CD4-positive, CD25-positive, alpha-beta regulatory T cell (primary cell): ENCODE data around the gene OSBPL8. TPM values are rescaled to one million over a fixed set of nuclear protein-coding genes. Genes with fewer than 3 reads are reported as not detected.
A peak's percentile ranks its signal among the peaks of the same experiment; 100 is the strongest.
"Not testable (repeated sequence)": the region's sequence is repeated elsewhere in the genome, so short reads cannot be mapped to it uniquely, and the experiment has no call there.

Experiments
- ATAC-seq, 2 donors: fragments of 150-1000 bp; cut with Tn5 transposase; one replicate each; pipeline ENCODE4 v1.10.0; 2021; ENCODE audit warnings: low read depth in 2 of 2, moderate number of reproducible peaks in 2 of 2, moderate library complexity in 1 of 2
- DNase-seq, 3 donors: peaks; one replicate each; pipeline versions ENCODE4 v3.0.0 to v3.0.0-alpha.2; 2012 to 2022; ENCODE audit warnings: mixed read lengths in 1 of 3
- H3K27ac ChIP-seq: one replicate; pipeline ENCODE4 v1.7.0; 2013; ENCODE audit warnings: mild to moderate bottlenecking, low read length; ENCODE audit not compliant: insufficient read depth, poor library complexity, severe bottlenecking
- H3K27me3 ChIP-seq: one replicate; pipeline ENCODE4 v1.7.0; 2013; ENCODE audit warnings: low read length; ENCODE audit not compliant: control insufficient read depth, insufficient read depth
- H3K36me3 ChIP-seq: one replicate; pipeline ENCODE4 v1.7.0; 2013; ENCODE audit warnings: mild to moderate bottlenecking, low read length, moderate library complexity; ENCODE audit not compliant: control insufficient read depth, insufficient read depth
- H3K4me1 ChIP-seq: 2 replicates; pipeline ENCODE4 v1.7.0; 2013; ENCODE audit warnings: mild to moderate bottlenecking, low read length; ENCODE audit not compliant: insufficient read depth, control insufficient read depth, poor library complexity, severe bottlenecking
- H3K4me3 ChIP-seq: one replicate; pipeline ENCODE4 v1.7.0; 2013; ENCODE audit warnings: low read depth, mild to moderate bottlenecking, low read length, moderate library complexity
- H3K9me3 ChIP-seq, 2 experiments: 1 replicate in 1 of 2; 2 replicates in 1 of 2; pipeline ENCODE4 v1.7.0; 2013; ENCODE audit warnings: low read length in 2 of 2, mild to moderate bottlenecking in 1 of 2, moderate library complexity in 1 of 2; ENCODE audit not compliant: control insufficient read depth in 2 of 2
- H3K27ac Mint-ChIP-seq, 3 donors: one replicate each; pipeline ENCODE4 v1.8.0; 2020 to 2022; ENCODE audit warnings: mild to moderate bottlenecking in 3 of 3, mixed read lengths in 3 of 3, moderate library complexity in 2 of 3
- H3K27me3 Mint-ChIP-seq: one replicate; pipeline ENCODE4 v1.8.0; 2022; ENCODE audit warnings: mild to moderate bottlenecking, mixed read lengths
- H3K36me3 Mint-ChIP-seq: one replicate; pipeline ENCODE4 v1.8.0; 2020; ENCODE audit warnings: mixed read lengths
- H3K4me1 Mint-ChIP-seq, 4 donors: one replicate each; pipeline ENCODE4 v1.8.0; 2020 to 2022; ENCODE audit warnings: mixed read lengths in 4 of 4, mild to moderate bottlenecking in 1 of 4
- H3K4me3 Mint-ChIP-seq, 4 donors: one replicate each; pipeline ENCODE4 v1.8.0; 2020 to 2022; ENCODE audit warnings: mild to moderate bottlenecking in 4 of 4, mixed read lengths in 4 of 4, moderate library complexity in 3 of 4
- H3K9me3 Mint-ChIP-seq, 7 donors: one replicate each; pipeline ENCODE4 v1.8.0; 2020 to 2022; ENCODE audit warnings: mixed read lengths in 7 of 7, mild to moderate bottlenecking in 3 of 7, moderate library complexity in 2 of 7
- polyA plus RNA-seq, 4 donors: library from polyadenylated mRNA; unstranded; fragments of 300-500 nt; fragmentation: Illumina TruSeq; gene quantifications; one replicate each; pipeline ENCODE4 v1.2.3, GENCODE V29; 2021
- total RNA-seq: library from RNA; stranded (reverse); gene quantifications from one replicate; pipeline ENCODE4 v1.2.3, GENCODE V29; 2022

Gene OSBPL8
- total and polyA plus RNA-seq, 5 donors from 2014 or later = 129 to 195 (median 172) TPM

GRCh38 chr12:76520348-76520747, 39.2 kb downstream of the OSBPL8 start:
- Mint-ChIP-seq H3K36me3 (peaks cover 45% of the 10 kb centered on the region), H3K9me3 (peaks cover 0 to 6% (median 4%) of the 10 kb centered on the region in 7 donors), H3K4me3 (peak overlapping the region in 1 of 4 donors; percentile 8), H3K27ac (no peak overlapping the region), H3K27me3 (no peaks in the 10 kb centered on the region), H3K4me1 (peaks cover 44 to 67% (median 58%) of the 10 kb centered on the region in 4 donors)
- Histone ChIP-seq H3K4me3 (peak overlapping the region; percentile 13), H3K27ac (no peak overlapping the region), H3K27me3 (no peaks in the 10 kb centered on the region), H3K4me1 (no peaks in the 10 kb centered on the region), H3K36me3 (peaks cover 17% of the 10 kb centered on the region), H3K9me3 (no peaks in the 10 kb centered on the region)
- DNase-seq = no peak
- ATAC-seq = no peak

DNA sequence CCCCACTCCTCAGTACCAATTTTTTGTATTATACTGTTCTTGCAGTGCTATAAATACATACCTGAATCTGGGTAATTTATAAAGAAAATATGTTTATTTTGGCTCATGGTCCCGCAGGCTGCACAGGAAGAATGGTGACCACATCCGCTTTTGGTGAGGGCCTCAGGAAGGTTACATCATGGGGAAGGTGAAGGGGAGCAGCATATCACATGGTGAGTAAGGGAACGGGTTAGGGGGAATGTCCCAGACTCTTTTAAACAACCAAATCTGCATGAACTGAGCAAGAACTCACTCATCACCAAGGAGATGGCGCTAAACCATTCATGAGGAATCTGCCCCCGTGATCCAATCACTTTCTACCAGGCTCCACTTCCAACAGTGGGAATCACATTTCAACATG, 40.0 kb downstream of the OSBPL8 start:
- Mint-ChIP-seq H3K4me3 (peak overlapping the region in 2 of 4 donors; percentile 10 to 25), H3K36me3 (peaks cover 49% of the 10 kb centered on the region), H3K9me3 (peaks cover 0 to 6% (median 4%) of the 10 kb centered on the region in 7 donors), H3K27me3 (no peaks in the 10 kb centered on the region), H3K27ac (peak overlapping the region in 2 of 3 donors; percentile 5 to 52), H3K4me1 (peaks cover 48 to 70% (median 60%) of the 10 kb centered on the region in 4 donors)
- DNase-seq (peak in 1 of 3 donors; percentile 17), ATAC-seq (no peak)
- Histone ChIP-seq H3K4me1 (no peaks in the 10 kb centered on the region), H3K9me3 (no peaks in the 10 kb centered on the region), H3K36me3 (peaks cover 17% of the 10 kb centered on the region), H3K27ac (no peak overlapping the region), H3K27me3 (no peaks in the 10 kb centered on the region), H3K4me3 (peak overlapping the region; percentile 13)

DNA sequence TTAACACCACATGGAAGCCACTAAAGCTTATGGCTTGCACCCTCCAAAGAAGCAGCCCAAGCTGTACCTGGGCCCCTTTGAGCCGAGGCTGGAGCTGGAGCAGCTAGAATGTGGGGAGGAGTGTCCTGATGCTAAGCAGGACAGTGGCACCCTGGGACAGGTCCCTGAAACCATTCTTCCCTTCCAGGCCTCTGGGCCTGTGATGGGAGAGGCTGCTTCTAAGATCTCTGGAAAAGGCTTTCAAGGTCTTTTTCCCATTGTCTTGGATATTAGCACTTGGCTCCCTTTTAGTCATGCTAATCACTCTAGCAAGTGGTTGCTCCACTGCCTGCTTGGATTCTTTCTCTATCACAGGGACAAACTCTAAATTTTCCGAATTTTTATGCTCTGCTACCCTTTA, 40.9 kb downstream of the OSBPL8 start:
- Histone ChIP-seq H3K4me3 (no peak overlapping the region), H3K9me3 (no peaks in the 10 kb centered on the region), H3K27ac (no peak overlapping the region), H3K4me1 (no peaks in the 10 kb centered on the region), H3K27me3 (no peaks in the 10 kb centered on the region), H3K36me3 (peaks cover 15% of the 10 kb centered on the region)
- peaks cover 0 to 7% (median 5%) of the 10 kb centered on the region in 7 donors for H3K9me3 Mint-ChIP-seq
- ATAC-seq = no peak
- H3K27me3 Mint-ChIP-seq = no peaks in the 10 kb centered on the region
- no peak for DNase-seq
- H3K4me3 Mint-ChIP-seq = no peak overlapping the region
- peaks cover 53% of the 10 kb centered on the region for H3K36me3 Mint-ChIP-seq
- H3K27ac Mint-ChIP-seq = peak overlapping the region in 1 of 3 donors; percentile 52
- H3K4me1 Mint-ChIP-seq = peaks cover 43 to 72% (median 62%) of the 10 kb centered on the region in 4 donors

GRCh38 chr12:76515271-76515670, 44.3 kb downstream of the OSBPL8 start:
- peaks cover 0 to 5% of the 10 kb centered on the region in 2 experiments for H3K9me3 ChIP-seq
- no peak overlapping the region for H3K27ac ChIP-seq
- H3K27ac Mint-ChIP-seq = peak overlapping the region in 2 of 3 donors; percentile 3 to 18
- H3K4me1 Mint-ChIP-seq = peaks cover 39 to 67% (median 54%) of the 10 kb centered on the region in 4 donors
- no peaks in the 10 kb centered on the region for H3K27me3 Mint-ChIP-seq
- ATAC-seq (no peak), DNase-seq (no peak)
- peaks cover 8% of the 10 kb centered on the region for H3K36me3 ChIP-seq
- no peaks in the 10 kb centered on the region for H3K4me1 ChIP-seq
- H3K4me3 ChIP-seq = no peak overlapping the region
- no peak overlapping the region for H3K4me3 Mint-ChIP-seq
- no peaks in the 10 kb centered on the region for H3K27me3 ChIP-seq
- peaks cover 41% of the 10 kb centered on the region for H3K36me3 Mint-ChIP-seq
- H3K9me3 Mint-ChIP-seq = peaks cover 2 to 19% (median 7%) of the 10 kb centered on the region in 7 donors

DNA sequence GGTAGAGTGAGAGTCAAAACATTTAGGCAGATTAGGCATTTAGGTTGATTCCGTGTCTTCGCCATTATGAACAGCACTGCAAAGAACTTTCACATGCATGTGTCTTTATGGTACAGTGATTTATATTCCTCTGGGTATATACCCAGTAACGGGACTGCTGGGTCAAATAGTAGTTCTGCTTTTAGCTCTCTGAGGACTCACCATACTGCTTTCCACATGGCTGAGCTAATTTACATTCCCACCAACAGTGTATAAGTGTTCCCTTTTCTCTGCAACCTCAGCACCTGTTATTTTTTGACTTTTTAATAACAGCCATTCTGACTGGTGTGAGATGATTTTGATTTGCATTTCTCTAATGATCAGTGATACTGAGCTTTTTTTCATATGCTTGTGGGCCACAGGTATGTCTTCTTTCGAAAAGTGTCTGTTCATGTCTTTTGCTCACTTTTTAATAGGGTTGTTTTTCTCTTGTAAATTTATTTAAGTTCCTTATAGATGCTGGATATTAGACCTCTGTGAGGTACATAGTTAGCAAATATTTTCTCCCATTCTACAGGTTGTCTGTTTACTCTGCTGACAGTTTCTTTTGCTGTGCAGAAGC, 48.4 kb downstream of the OSBPL8 start:
- peaks cover 3 to 19% (median 4%) of the 10 kb centered on the region in 7 donors for H3K9me3 Mint-ChIP-seq
- peaks cover 38 to 52% (median 40%) of the 10 kb centered on the region in 4 donors for H3K4me1 Mint-ChIP-seq
- not testable (repeated sequence) for H3K4me3 ChIP-seq, H3K4me3 Mint-ChIP-seq, H3K27me3 Mint-ChIP-seq, H3K36me3 ChIP-seq, H3K27me3 ChIP-seq, H3K27ac ChIP-seq, DNase-seq, H3K9me3 ChIP-seq, H3K4me1 ChIP-seq
- peaks cover 23% of the 10 kb centered on the region for H3K36me3 Mint-ChIP-seq
- ATAC-seq = peak; percentile 24 to 48
- H3K27ac Mint-ChIP-seq = peak overlapping the region in 1 of 3 donors; percentile 1

- Mint-ChIP-seq H3K4me3 (no peak overlapping the region), H3K27ac (peak overlapping the region in 2 of 3 donors; percentile 18 to 55), H3K4me1 (peaks cover 32 to 50% (median 42%) of the 10 kb centered on the region in 4 donors), H3K27me3 (no peaks in the 10 kb centered on the region), H3K9me3 (peaks cover 0 to 14% (median 2%) of the 10 kb centered on the region in 7 donors), H3K36me3 (peaks cover 27% of the 10 kb centered on the region)
- no peak for DNase-seq
- no peaks in the 10 kb centered on the region for H3K27me3 ChIP-seq
- no peak overlapping the region for H3K4me3 ChIP-seq
- no peak for ATAC-seq
- H3K4me1 ChIP-seq = no peaks in the 10 kb centered on the region
- H3K9me3 ChIP-seq = peaks cover 0 to 5% of the 10 kb centered on the region in 2 experiments
- H3K27ac ChIP-seq = no peak overlapping the region
- peaks cover 4% of the 10 kb centered on the region for H3K36me3 ChIP-seq
These were observed 51.2 kb downstream of the OSBPL8 start for GRCh38 chr12:76508128-76508980.

DNA sequence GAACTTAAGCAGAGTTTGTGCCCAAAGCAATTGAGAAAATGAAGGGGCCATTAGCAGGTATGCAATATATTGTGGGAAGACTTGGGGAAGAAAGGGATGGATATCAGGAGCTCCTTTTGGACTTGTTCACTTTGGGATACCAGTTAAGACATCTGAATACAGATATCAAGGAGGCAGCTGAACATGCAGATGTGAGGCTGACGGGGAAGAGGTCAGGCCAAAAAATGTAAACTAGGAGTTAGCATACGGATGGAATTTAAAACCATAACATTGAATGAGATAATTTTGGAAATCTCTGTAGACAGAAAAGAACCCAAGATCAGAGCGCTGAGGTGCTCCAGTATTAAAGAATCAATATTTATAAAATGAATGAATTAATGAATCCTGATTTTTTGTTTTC, 53.4 kb downstream of the OSBPL8 start:
- H3K27me3 Mint-ChIP-seq = no peaks in the 10 kb centered on the region
- Histone ChIP-seq H3K9me3 (no peaks in the 10 kb centered on the region), H3K36me3 (peaks cover 9% of the 10 kb centered on the region), H3K27me3 (no peaks in the 10 kb centered on the region), H3K4me3 (no peak overlapping the region), H3K27ac (no peak overlapping the region), H3K4me1 (no peaks in the 10 kb centered on the region)
- peaks cover 20 to 49% (median 46%) of the 10 kb centered on the region in 4 donors for H3K4me1 Mint-ChIP-seq
- peaks cover 0 to 3% (median 2%) of the 10 kb centered on the region in 7 donors for H3K9me3 Mint-ChIP-seq
- DNase-seq (no peak), ATAC-seq (no peak)
- peaks cover 39% of the 10 kb centered on the region for H3K36me3 Mint-ChIP-seq
- no peak overlapping the region for H3K27ac Mint-ChIP-seq
- no peak overlapping the region for H3K4me3 Mint-ChIP-seq
